ENCODE data around the gene GARIN5B.

The GARIN5B gene

GRCh38 chr19:55353356-55353802, 9.7 kb downstream of the GARIN5B start:
- no peak for TF ChIP-seq CTCF (IDR thresholded peaks at IDR 0.05; ENCODE audit: control insufficient read depth, insufficient read depth, low read depth, low read length, missing control alignments)
- DNase-seq (ENCODE audit: low read depth): no peak
- peak overlapping the region; percentile 31 for H3K4me3 ChIP-seq (ENCODE audit: control insufficient read depth, low read depth, low read length)

- no peak overlapping the region for H3K4me3 ChIP-seq (ENCODE audit: control insufficient read depth, low read depth, low read length)
- no peak for TF ChIP-seq CTCF (IDR thresholded peaks at IDR 0.05; ENCODE audit: control insufficient read depth, insufficient read depth, low read depth, low read length, missing control alignments)
- no peak for DNase-seq (ENCODE audit: low read depth)
Measured at GRCh38 chr19:55352549-55353145, 10.4 kb downstream of the GARIN5B start.

GRCh38 chr19:55352040-55352439, 11.0 kb downstream of the GARIN5B start:
- no peak for DNase-seq (ENCODE audit: low read depth)
- H3K4me3 ChIP-seq (ENCODE audit: control insufficient read depth, low read depth, low read length): no peak overlapping the region
- TF ChIP-seq CTCF (IDR thresholded peaks at IDR 0.05; ENCODE audit: control insufficient read depth, insufficient read depth, low read depth, low read length, missing control alignments): no peak

GRCh38 chr19:55350620-55351315, 12.3 kb downstream of the GARIN5B start:
- DNase-seq (ENCODE audit: low read depth): no peak
- TF ChIP-seq CTCF (IDR thresholded peaks at IDR 0.05; ENCODE audit: control insufficient read depth, insufficient read depth, low read depth, low read length, missing control alignments): no peak
- H3K4me3 ChIP-seq (ENCODE audit: control insufficient read depth, low read depth, low read length): no peak overlapping the region

GRCh38 chr19:55348317-55349034, 14.6 kb downstream of the GARIN5B start:
- no peak overlapping the region for H3K4me3 ChIP-seq (ENCODE audit: control insufficient read depth, low read depth, low read length)
- no peak for TF ChIP-seq CTCF (IDR thresholded peaks at IDR 0.05; ENCODE audit: control insufficient read depth, insufficient read depth, low read depth, low read length, missing control alignments)
- DNase-seq (ENCODE audit: low read depth): no peak

- DNase-seq (ENCODE audit: low read depth): no peak
- no peak for TF ChIP-seq CTCF (IDR thresholded peaks at IDR 0.05; ENCODE audit: control insufficient read depth, insufficient read depth, low read depth, low read length, missing control alignments)
- no peak overlapping the region for H3K4me3 ChIP-seq (ENCODE audit: control insufficient read depth, low read depth, low read length)
Measured at GRCh38 chr19:55347442-55348009, 15.5 kb downstream of the GARIN5B start.
